GM23338 (cell line): ENCODE measurements around the gene RAET1G.
"Not testable (repeated sequence)": the region's sequence is repeated elsewhere in the genome, so short reads cannot be mapped to it uniquely, and the experiment has no call there.

Experiments
- CREB1 ChIP-seq: fragments of 250-450 bp; sonication (Bioruptor Pico); IDR thresholded peaks from 2 replicates; pipeline ENCODE4 v1.5.0; 2020; ENCODE audit warnings: low read depth, mild to moderate bottlenecking, moderate library complexity
- EZH2 ChIP-seq: fragments of 200-600 bp; sonication (generic); IDR thresholded peaks from one replicate; pipeline ENCODE4 v1.8.0; 2017; ENCODE audit warnings: antibody characterized with exemption, mild to moderate bottlenecking, low read depth; ENCODE audit not compliant: unreplicated experiment
- EZH2phosphoT487 ChIP-seq: fragments of 200-600 bp; sonication (generic); IDR thresholded peaks from one replicate; pipeline ENCODE4 v1.8.1; 2018; ENCODE audit warnings: antibody characterized with exemption; ENCODE audit not compliant: unreplicated experiment
- JUNB ChIP-seq: IDR thresholded peaks from one replicate; pipeline ENCODE4 v1.6.1; 2016; ENCODE audit warnings: antibody characterized with exemption; ENCODE audit not compliant: unreplicated experiment
- POLR2AphosphoS5 ChIP-seq: IDR thresholded peaks from 2 replicates; pipeline ENCODE4 v1.6.1; 2016; ENCODE audit warnings: antibody characterized with exemption, low read depth
- TF ChIP-seq, protein P1 (sequence below): IDR thresholded peaks from one replicate; pipeline ENCODE4 v1.6.1; 2018; ENCODE audit warnings: antibody characterized with exemption; ENCODE audit not compliant: unreplicated experiment
- TF ChIP-seq, protein P2 (sequence below), 2 experiments: fragments of 200-600 bp in 1 of 2; sonication (generic) in 1 of 2; conservative IDR thresholded peaks; 2 replicates each; pipeline versions ENCODE4 v1.5.1 to v1.6.1; 2016 to 2017; ENCODE audit warnings: antibody characterized with exemption in 2 of 2, low read depth in 2 of 2, mild to moderate bottlenecking in 2 of 2, moderate library complexity in 1 of 2
- TF ChIP-seq, protein P3 (sequence below): fragments of 250-450 bp; sonication (Bioruptor Pico); IDR thresholded peaks from 2 replicates; pipeline ENCODE4 v1.5.0; 2020; ENCODE audit warnings: mild to moderate bottlenecking, moderate library complexity

DNA sequence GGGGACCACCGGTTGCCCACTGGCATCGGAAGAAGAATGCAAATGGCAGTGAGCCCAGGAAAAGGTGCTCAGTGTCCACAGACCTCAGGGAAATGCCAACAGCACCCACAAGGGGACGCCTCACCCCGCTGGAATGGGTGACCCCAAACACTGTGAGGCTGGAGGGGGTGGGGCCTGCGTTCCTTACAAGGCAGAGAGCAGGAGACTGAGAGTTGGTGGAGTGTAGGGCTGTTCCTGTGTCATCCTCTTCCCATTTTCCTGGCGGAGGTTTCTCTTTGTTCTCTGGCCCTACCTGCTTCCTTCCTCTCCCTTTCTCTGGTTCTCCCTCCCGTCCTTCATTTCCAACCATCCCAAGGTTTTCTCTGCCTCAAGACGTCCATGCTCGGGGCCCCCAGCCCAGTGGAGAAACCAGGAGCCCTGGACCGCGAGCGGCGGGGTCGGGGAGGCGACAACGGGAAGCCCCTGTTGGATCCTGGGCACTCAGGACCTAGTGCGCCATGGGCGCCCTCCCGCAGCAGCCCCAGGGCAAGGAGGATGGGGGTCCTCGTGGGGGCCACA, 15.2 kb upstream of the RAET1G start:
- TF ChIP-seq, protein P1, sequence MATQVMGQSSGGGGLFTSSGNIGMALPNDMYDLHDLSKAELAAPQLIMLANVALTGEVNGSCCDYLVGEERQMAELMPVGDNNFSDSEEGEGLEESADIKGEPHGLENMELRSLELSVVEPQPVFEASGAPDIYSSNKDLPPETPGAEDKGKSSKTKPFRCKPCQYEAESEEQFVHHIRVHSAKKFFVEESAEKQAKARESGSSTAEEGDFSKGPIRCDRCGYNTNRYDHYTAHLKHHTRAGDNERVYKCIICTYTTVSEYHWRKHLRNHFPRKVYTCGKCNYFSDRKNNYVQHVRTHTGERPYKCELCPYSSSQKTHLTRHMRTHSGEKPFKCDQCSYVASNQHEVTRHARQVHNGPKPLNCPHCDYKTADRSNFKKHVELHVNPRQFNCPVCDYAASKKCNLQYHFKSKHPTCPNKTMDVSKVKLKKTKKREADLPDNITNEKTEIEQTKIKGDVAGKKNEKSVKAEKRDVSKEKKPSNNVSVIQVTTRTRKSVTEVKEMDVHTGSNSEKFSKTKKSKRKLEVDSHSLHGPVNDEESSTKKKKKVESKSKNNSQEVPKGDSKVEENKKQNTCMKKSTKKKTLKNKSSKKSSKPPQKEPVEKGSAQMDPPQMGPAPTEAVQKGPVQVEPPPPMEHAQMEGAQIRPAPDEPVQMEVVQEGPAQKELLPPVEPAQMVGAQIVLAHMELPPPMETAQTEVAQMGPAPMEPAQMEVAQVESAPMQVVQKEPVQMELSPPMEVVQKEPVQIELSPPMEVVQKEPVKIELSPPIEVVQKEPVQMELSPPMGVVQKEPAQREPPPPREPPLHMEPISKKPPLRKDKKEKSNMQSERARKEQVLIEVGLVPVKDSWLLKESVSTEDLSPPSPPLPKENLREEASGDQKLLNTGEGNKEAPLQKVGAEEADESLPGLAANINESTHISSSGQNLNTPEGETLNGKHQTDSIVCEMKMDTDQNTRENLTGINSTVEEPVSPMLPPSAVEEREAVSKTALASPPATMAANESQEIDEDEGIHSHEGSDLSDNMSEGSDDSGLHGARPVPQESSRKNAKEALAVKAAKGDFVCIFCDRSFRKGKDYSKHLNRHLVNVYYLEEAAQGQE = not testable (repeated sequence)
- TF ChIP-seq, protein P2, sequence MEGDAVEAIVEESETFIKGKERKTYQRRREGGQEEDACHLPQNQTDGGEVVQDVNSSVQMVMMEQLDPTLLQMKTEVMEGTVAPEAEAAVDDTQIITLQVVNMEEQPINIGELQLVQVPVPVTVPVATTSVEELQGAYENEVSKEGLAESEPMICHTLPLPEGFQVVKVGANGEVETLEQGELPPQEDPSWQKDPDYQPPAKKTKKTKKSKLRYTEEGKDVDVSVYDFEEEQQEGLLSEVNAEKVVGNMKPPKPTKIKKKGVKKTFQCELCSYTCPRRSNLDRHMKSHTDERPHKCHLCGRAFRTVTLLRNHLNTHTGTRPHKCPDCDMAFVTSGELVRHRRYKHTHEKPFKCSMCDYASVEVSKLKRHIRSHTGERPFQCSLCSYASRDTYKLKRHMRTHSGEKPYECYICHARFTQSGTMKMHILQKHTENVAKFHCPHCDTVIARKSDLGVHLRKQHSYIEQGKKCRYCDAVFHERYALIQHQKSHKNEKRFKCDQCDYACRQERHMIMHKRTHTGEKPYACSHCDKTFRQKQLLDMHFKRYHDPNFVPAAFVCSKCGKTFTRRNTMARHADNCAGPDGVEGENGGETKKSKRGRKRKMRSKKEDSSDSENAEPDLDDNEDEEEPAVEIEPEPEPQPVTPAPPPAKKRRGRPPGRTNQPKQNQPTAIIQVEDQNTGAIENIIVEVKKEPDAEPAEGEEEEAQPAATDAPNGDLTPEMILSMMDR (conservative IDR thresholded peaks at IDR 0.05; ENCODE audit: low read depth in 2 of 2) = not testable (repeated sequence)
- peak; percentile 87 for TF ChIP-seq EZH2
- TF ChIP-seq CREB1, EZH2phosphoT487, JUNB, POLR2AphosphoS5: not testable (repeated sequence)
- TF ChIP-seq, protein P3, sequence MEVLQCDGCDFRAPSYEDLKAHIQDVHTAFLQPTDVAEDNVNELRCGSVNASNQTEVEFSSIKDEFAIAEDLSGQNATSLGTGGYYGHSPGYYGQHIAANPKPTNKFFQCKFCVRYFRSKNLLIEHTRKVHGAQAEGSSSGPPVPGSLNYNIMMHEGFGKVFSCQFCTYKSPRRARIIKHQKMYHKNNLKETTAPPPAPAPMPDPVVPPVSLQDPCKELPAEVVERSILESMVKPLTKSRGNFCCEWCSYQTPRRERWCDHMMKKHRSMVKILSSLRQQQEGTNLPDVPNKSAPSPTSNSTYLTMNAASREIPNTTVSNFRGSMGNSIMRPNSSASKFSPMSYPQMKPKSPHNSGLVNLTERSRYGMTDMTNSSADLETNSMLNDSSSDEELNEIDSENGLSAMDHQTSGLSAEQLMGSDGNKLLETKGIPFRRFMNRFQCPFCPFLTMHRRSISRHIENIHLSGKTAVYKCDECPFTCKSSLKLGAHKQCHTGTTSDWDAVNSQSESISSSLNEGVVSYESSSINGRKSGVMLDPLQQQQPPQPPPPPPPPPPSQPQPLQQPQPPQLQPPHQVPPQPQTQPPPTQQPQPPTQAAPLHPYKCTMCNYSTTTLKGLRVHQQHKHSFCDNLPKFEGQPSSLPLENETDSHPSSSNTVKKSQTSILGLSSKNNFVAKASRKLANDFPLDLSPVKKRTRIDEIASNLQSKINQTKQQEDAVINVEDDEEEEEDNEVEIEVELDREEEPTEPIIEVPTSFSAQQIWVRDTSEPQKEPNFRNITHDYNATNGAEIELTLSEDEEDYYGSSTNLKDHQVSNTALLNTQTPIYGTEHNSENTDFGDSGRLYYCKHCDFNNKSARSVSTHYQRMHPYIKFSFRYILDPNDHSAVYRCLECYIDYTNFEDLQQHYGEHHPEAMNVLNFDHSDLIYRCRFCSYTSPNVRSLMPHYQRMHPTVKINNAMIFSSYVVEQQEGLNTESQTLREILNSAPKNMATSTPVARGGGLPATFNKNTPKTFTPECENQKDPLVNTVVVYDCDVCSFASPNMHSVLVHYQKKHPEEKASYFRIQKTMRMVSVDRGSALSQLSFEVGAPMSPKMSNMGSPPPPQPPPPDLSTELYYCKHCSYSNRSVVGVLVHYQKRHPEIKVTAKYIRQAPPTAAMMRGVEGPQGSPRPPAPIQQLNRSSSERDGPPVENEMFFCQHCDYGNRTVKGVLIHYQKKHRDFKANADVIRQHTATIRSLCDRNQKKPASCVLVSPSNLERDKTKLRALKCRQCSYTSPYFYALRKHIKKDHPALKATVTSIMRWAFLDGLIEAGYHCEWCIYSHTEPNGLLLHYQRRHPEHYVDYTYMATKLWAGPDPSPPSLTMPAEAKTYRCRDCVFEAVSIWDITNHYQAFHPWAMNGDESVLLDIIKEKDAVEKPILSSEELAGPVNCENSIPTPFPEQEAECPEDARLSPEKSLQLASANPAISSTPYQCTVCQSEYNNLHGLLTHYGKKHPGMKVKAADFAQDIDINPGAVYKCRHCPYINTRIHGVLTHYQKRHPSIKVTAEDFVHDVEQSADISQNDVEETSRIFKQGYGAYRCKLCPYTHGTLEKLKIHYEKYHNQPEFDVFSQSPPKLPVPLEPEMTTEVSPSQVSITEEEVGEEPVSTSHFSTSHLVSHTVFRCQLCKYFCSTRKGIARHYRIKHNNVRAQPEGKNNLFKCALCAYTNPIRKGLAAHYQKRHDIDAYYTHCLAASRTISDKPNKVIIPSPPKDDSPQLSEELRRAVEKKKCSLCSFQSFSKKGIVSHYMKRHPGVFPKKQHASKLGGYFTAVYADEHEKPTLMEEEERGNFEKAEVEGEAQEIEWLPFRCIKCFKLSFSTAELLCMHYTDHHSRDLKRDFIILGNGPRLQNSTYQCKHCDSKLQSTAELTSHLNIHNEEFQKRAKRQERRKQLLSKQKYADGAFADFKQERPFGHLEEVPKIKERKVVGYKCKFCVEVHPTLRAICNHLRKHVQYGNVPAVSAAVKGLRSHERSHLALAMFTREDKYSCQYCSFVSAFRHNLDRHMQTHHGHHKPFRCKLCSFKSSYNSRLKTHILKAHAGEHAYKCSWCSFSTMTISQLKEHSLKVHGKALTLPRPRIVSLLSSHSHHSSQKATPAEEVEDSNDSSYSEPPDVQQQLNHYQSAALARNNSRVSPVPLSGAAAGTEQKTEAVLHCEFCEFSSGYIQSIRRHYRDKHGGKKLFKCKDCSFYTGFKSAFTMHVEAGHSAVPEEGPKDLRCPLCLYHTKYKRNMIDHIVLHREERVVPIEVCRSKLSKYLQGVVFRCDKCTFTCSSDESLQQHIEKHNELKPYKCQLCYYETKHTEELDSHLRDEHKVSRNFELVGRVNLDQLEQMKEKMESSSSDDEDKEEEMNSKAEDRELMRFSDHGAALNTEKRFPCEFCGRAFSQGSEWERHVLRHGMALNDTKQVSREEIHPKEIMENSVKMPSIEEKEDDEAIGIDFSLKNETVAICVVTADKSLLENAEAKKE (CRISPR knock-in tag) = not testable (repeated sequence)
